GM12878 (cell line): ENCODE results near the gene CTDP1. TPM values are rescaled to one million over a fixed set of nuclear protein-coding genes. Genes with fewer than 3 reads are reported as not detected.

Source experiments
- ATAC-seq: fragments of 200-7000 bp; cut with Tn5 transposase; 3 replicates; pipeline ENCODE4 v1.9.1; 2020; ENCODE audit warnings: mild to moderate bottlenecking, moderate library complexity
- BruUV-seq: library from RNA; stranded (reverse); fragments of 400-500 nt; replicated peaks from 2 replicates; lab custom pipeline; 2021; lab: Mats Ljungman, UMichigan
- CTCF ChIA-PET: fragments of 300-600 bp; sonication (Branson Sonifier 250); formaldehyde crosslinking; extraction: SDS; loops from one replicate; lab custom pipeline; 2021; ENCODE audit warnings: inconsistent platforms; lab: Yijun Ruan, JAX
- POLR2A ChIA-PET: fragments of 350-600 bp; formaldehyde crosslinking; extraction: SDS; loops from one replicate; lab custom pipeline; 2021; ENCODE audit warnings: inconsistent platforms; lab: Charles Lee
- RAD21 ChIA-PET: fragments of 300-600 bp; sonication (Branson Sonifier 250); formaldehyde crosslinking; loops from one replicate; lab custom pipeline; 2023; ENCODE audit warnings: antibody characterized with exemption; ENCODE audit not compliant: unreplicated experiment; lab: Charles Lee
- SMC1A ChIA-PET: fragments of 300-600 bp; sonication (Branson Sonifier 250); formaldehyde crosslinking; loops from one replicate; lab custom pipeline; 2023; ENCODE audit not compliant: unreplicated experiment, uncharacterized antibody; lab: Charles Lee
- DNase-seq: peaks from one replicate; pipeline ENCODE4 v3.0.0-alpha.2; 2011; ENCODE audit warnings: low read depth, low spot score
- FAIRE-seq: peaks from 3 replicates; lab custom pipeline; 2011; peaks lifted over from hg19 to GRCh38; lab: Jason Lieb, UNC
- H2AFZ ChIP-seq: 2 replicates; pipeline ENCODE4 v1.6.0; 2011; ENCODE audit warnings: low read depth, low read length, control low read depth; ENCODE audit not compliant: control insufficient read depth
- H3K27ac ChIP-seq: 2 replicates; pipeline ENCODE4 v1.5.1; 2011; ENCODE audit warnings: control low read depth; ENCODE audit not compliant: control insufficient read depth, insufficient read depth
- H3K27me3 ChIP-seq, 2 experiments: replicated peaks in 1 of 2; 2 replicates each; pipeline versions ENCODE4 v1.6.0 to v1.6.1; 2011; ENCODE audit warnings: low read length in 1 of 2; ENCODE audit not compliant: control insufficient read depth in 2 of 2, insufficient read depth in 2 of 2
- H3K36me3 ChIP-seq, 2 experiments: 2 replicates each; pipeline ENCODE4 v1.5.1; 2011; ENCODE audit warnings: low read length in 1 of 2; ENCODE audit not compliant: control insufficient read depth in 2 of 2, insufficient read depth in 2 of 2
- H3K4me1 ChIP-seq: 2 replicates; pipeline ENCODE4 v1.6.1; 2011; ENCODE audit warnings: mild to moderate bottlenecking, low read length, moderate library complexity, mixed read lengths; ENCODE audit not compliant: control insufficient read depth, insufficient read depth
- H3K4me2 ChIP-seq: 2 replicates; pipeline ENCODE4 v1.6.0; 2011; ENCODE audit warnings: control low read depth; ENCODE audit not compliant: control insufficient read depth, insufficient read depth
- H3K4me3 ChIP-seq: fragments of 200-600 bp; sonication (generic); 2 replicates; pipeline ENCODE4 v1.5.1; 2016
- H3K79me2 ChIP-seq: 2 replicates; pipeline ENCODE4 v1.6.0; 2011; ENCODE audit warnings: low read length; ENCODE audit not compliant: control insufficient read depth, insufficient read depth
- H3K9ac ChIP-seq: 2 replicates; pipeline ENCODE4 v1.8.0; 2011; ENCODE audit warnings: low read length, control low read depth, mixed read lengths; ENCODE audit not compliant: control insufficient read depth, insufficient read depth
- H3K9me3 ChIP-seq: replicated peaks from 3 replicates; pipeline ENCODE4 v1.5.1; 2011; ENCODE audit warnings: mild to moderate bottlenecking, low read length; ENCODE audit not compliant: control insufficient read depth, insufficient read depth
- H4K20me1 ChIP-seq: 2 replicates; pipeline ENCODE4 v1.6.0; 2011; ENCODE audit not compliant: control insufficient read depth, insufficient read depth
- CEBPB ChIP-seq, 2 experiments: fragments of 150-350 bp in 1 of 2; IDR thresholded peaks; 2 replicates each; pipeline ENCODE4 v1.6.1; 2012 to 2014; ENCODE audit warnings: low read depth in 2 of 2, low read length in 2 of 2, borderline replicate concordance in 1 of 2, inconsistent platforms in 1 of 2
- CREB1 ChIP-seq: IDR thresholded peaks from 2 replicates; pipeline ENCODE4 v1.6.1; 2012; ENCODE audit warnings: low read depth, mild to moderate bottlenecking, inconsistent platforms
- EP300 ChIP-seq, 2 experiments: fragments of 150-350 bp in 1 of 2; IDR thresholded peaks; 2 replicates each; pipeline ENCODE4 v1.6.1; 2011 to 2012; ENCODE audit warnings: low read depth in 2 of 2, low read length in 2 of 2, borderline replicate concordance in 1 of 2, improper control_type of control experiment in 1 of 2, inconsistent platforms in 1 of 2; ENCODE audit not compliant: control insufficient read depth in 1 of 2
- GABPA ChIP-seq: IDR thresholded peaks from 2 replicates; pipeline ENCODE4 v1.6.1; 2014; ENCODE audit warnings: antibody characterized with exemption, low read depth, mild to moderate bottlenecking, inconsistent platforms
- JUND ChIP-seq: IDR thresholded peaks from 2 replicates; pipeline ENCODE4 v1.6.1; 2012; ENCODE audit warnings: low read depth, mild to moderate bottlenecking, low read length, improper control_type of control experiment, moderate library complexity
- LARP7 ChIP-seq: fragments of 450-650 bp; IDR thresholded peaks from 2 replicates; pipeline ENCODE4 v1.6.1; 2017; ENCODE audit warnings: mild to moderate bottlenecking
- MEF2A ChIP-seq: IDR thresholded peaks from 2 replicates; pipeline ENCODE4 v1.6.1; 2011; ENCODE audit warnings: low read depth, mild to moderate bottlenecking, low read length, moderate library complexity; ENCODE audit not compliant: insufficient read depth
- MEF2B ChIP-seq: fragments of 450-650 bp; IDR thresholded peaks from 2 replicates; pipeline ENCODE4 v1.6.1; 2018; ENCODE audit warnings: mild to moderate bottlenecking, moderate library complexity; ENCODE audit not compliant: partially characterized antibody, poor library complexity, severe bottlenecking
- MLLT1 ChIP-seq: fragments of 450-650 bp; IDR thresholded peaks from 2 replicates; pipeline ENCODE4 v1.6.1; 2016; ENCODE audit warnings: mild to moderate bottlenecking
- RELA ChIP-seq: fragments of 450-650 bp; IDR thresholded peaks from 2 replicates; pipeline ENCODE4 v1.8.0; 2014; ENCODE audit warnings: borderline replicate concordance; ENCODE audit not compliant: partially characterized antibody
- RELB ChIP-seq: fragments of 450-650 bp; IDR thresholded peaks from 2 replicates; pipeline ENCODE4 v1.6.1; 2017; ENCODE audit warnings: low read depth, mild to moderate bottlenecking, moderate library complexity
- RUNX3 ChIP-seq: IDR thresholded peaks from 2 replicates; pipeline ENCODE4 v1.6.1; 2012; ENCODE audit warnings: low read length, inconsistent platforms
- SRF ChIP-seq, 2 experiments: IDR thresholded peaks; 2 replicates each; pipeline ENCODE4 v1.6.1; 2011; ENCODE audit warnings: low read depth in 2 of 2, low read length in 2 of 2, mild to moderate bottlenecking in 1 of 2, moderate library complexity in 1 of 2
- SUPT20H ChIP-seq: IDR thresholded peaks from 2 replicates; pipeline ENCODE4 v1.6.1; 2011; ENCODE audit warnings: low read depth, mild to moderate bottlenecking, low read length, moderate library complexity, borderline replicate concordance; ENCODE audit not compliant: control insufficient read depth
- TCF12 ChIP-seq: IDR thresholded peaks from 2 replicates; pipeline ENCODE4 v1.6.1; 2011; ENCODE audit warnings: low read depth, mild to moderate bottlenecking, low read length
- TCF7 ChIP-seq: IDR thresholded peaks from 2 replicates; pipeline ENCODE4 v1.6.1; 2014; ENCODE audit warnings: antibody characterized with exemption, borderline replicate concordance
- YY1 ChIP-seq: IDR thresholded peaks from 2 replicates; pipeline ENCODE4 v1.6.1; 2011; ENCODE audit warnings: low read depth, mild to moderate bottlenecking, low read length
- WGBS: methylation state at CpG from one replicate; pipeline ENCODE4 v1.1.6; 2016; ENCODE audit warnings: low lambda C conversion rate; ENCODE audit not compliant: insufficient replicate concordance, insufficient coverage; ENCODE audit errors: missing lambda C conversion rate; 5-methylcytosine and 5-hydroxymethylcytosine counted together
- in situ Hi-C: fragments of 300-500 bp; cut with MboI; formaldehyde crosslinking; loops from 9 replicates; pipeline ENCODE4 v1.14.3; 2018; ENCODE audit warnings: mixed read lengths
- intact Hi-C: fragments of 100-400 bp; cut with micrococcal nuclease; formaldehyde crosslinking; loops from one replicate; pipeline ENCODE4 v1.14.2; 2022; ENCODE audit not compliant: unreplicated experiment
- polyA plus RNA-seq, 11 experiments: library from polyadenylated mRNA; depleted of rRNA in 4 of 11; unstranded in 6 of 11; stranded (reverse) in 5 of 11; fragments of >200 nt; fragmentation: Nextera tagmentation in 4 of 11; fragmentation: Illumina TruSeq in 1 of 11; extraction: Ambion mirVana in 4 of 11; extraction: Trizol in 1 of 11; gene quantifications; 1 replicate in 1 of 11; 2 replicates in 10 of 11; pipeline versions ENCODE4 v1.2.1 to v1.2.3, GENCODE V29; 2011 to 2016; ENCODE audit warnings: inconsistent platforms in 2 of 11, missing spikeins in 2 of 11, low read depth in 1 of 11
- total RNA-seq, 4 experiments: library from RNA; depleted of rRNA in 3 of 4; stranded (reverse); fragments of >200 nt in 3 of 4; fragmentation: Illumina TruSeq in 1 of 4; extraction: Trizol in 1 of 4; gene quantifications; 2 replicates each; pipeline versions ENCODE4 v1.2.1 to v1.2.3, GENCODE V29; 2013 to 2021

CTDP1 gene
- total and polyA plus RNA-seq, 10 of the 15 experiments (the other 5 are each of a cell fraction or from before 2014, with no cell fraction given): 0.32 to 31.3 (median 8.8) TPM

- TF ChIP-seq TCF12: no peak
- TF ChIP-seq JUND: no peak
- no peak for TF ChIP-seq LARP7
- no peak for TF ChIP-seq MEF2B
- TF ChIP-seq RELA: no peak
- TF ChIP-seq CEBPB (IDR thresholded peaks at IDR 0.05; ENCODE audit: borderline replicate concordance in 1 of 2, low read depth in 2 of 2, low read length in 2 of 2): no peak
- no peak for TF ChIP-seq YY1
- TF ChIP-seq RELB: no peak
- no peak for TF ChIP-seq CREB1
- TF ChIP-seq MEF2A: no peak
- TF ChIP-seq TCF7: no peak
- no peak for TF ChIP-seq GABPA
- TF ChIP-seq SUPT20H: no peak
- no peak for TF ChIP-seq EP300 (IDR thresholded peaks at IDR 0.05; ENCODE audit: borderline replicate concordance in 1 of 2, control insufficient read depth in 1 of 2, low read depth in 2 of 2, low read length in 2 of 2)
- no peak for TF ChIP-seq SRF (IDR thresholded peaks at IDR 0.05; ENCODE audit: low read depth in 2 of 2, low read length in 2 of 2)
- no peak for TF ChIP-seq RUNX3
- TF ChIP-seq MLLT1: no peak
- in situ Hi-C loops: no loop called here
These were observed 38.0 kb downstream of the CTDP1 start for GRCh38 chr18:79717555-79718074.

More at GRCh38 chr18:79717555-79718074, 38.0 kb downstream of the CTDP1 start:
- ChIA-PET POLR2A (no interaction called here), CTCF (no interaction called here), SMC1A (no interaction called here), RAD21 (no interaction called here)
- no peaks in the 10 kb centered on the region for H3K27me3 ChIP-seq
- DNase-seq (no peak), ATAC-seq (no peak), FAIRE-seq (no peak)
- H3K9me3 ChIP-seq: no peaks in the 10 kb centered on the region; the same call in 2 of the 3 replicates
- no peak overlapping the region for H2AFZ ChIP-seq
- H3K4me2 ChIP-seq: no peak overlapping the region
- WGBS: 99% methylated on average over 29 of the region's 29 CpGs
- H3K4me1 ChIP-seq: no peaks in the 10 kb centered on the region
- intact Hi-C loops: no loop called here
- no peak overlapping the region for H3K4me3 ChIP-seq
- peaks cover 23 to 40% of the 10 kb centered on the region in 2 experiments; a peak in 3 of 4 replicates for H3K36me3 ChIP-seq
- H3K9ac ChIP-seq: no peak overlapping the region
- no TSS peak for BruUV-seq
- H4K20me1 ChIP-seq: no peaks in the 10 kb centered on the region
- H3K79me2 ChIP-seq: no peaks in the 10 kb centered on the region
- H3K27ac ChIP-seq: no peak overlapping the region
